Measurements from ENCODE around the gene NOD2. TPM values are rescaled to one million over a fixed set of nuclear protein-coding genes. Genes with fewer than 3 reads are reported as not detected.

The NOD2 gene
- polyA plus RNA-seq, 4 donors: 0.34 to 0.54 (median 0.46) TPM

- no peak for DNase-seq (ENCODE audit: low read depth in 4 of 4, low spot score in 3 of 4)
Measured at GRCh38 chr16:50711040-50711439, 17.6 kb downstream of the NOD2 start.

- no peak for DNase-seq (ENCODE audit: low read depth in 4 of 4, low spot score in 3 of 4)
Measured at GRCh38 chr16:50711862-50712559, 18.6 kb downstream of the NOD2 start.

DNA sequence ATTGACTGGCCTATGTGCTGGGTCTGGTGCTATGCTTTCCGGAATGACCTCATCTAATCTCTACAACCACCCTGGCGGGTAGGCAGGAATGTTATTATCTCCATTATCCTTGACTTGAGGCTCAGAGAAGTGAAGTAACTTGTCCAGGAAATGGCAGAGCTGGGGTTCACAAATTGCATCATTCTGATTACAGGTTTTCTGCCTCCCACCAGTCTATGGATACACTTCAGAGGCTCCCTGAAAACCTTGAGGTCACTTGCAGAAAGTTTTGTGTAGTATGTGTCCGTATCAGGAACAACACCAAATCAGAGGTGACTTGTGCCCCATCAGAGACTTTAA lies 19.1 kb downstream of the NOD2 start:
- DNase-seq (ENCODE audit: low read depth in 4 of 4, low spot score in 3 of 4): no peak

DNA sequence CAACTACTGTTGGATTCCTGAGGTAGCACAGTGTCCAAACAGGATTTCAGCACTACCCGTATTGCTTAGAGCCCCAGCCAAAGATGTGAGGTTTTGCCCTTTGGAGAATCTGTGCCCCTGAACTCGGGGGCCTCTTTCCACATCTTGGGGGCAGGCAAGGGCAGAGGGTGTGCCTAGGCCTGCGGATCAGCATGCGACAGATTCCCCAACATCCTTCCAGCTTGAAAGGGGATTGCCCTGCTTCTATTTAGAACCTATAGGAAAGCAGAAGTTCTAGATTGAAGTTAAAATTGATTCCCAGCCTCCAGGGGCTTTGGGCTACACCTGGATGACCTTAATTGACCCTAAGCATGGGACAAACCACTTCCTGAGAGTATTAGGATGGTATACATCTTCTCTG lies 19.6 kb downstream of the NOD2 start:
- DNase-seq (ENCODE audit: low read depth in 4 of 4, low spot score in 3 of 4): no peak

- DNase-seq (ENCODE audit: low read depth in 4 of 4, low spot score in 3 of 4): no peak
Measured at GRCh38 chr16:50717091-50717490, 23.7 kb downstream of the NOD2 start.

GRCh38 chr16:50717494-50717893 lies 24.1 kb downstream of the NOD2 start:
- no peak for DNase-seq (ENCODE audit: low read depth in 4 of 4, low spot score in 3 of 4)

DNA sequence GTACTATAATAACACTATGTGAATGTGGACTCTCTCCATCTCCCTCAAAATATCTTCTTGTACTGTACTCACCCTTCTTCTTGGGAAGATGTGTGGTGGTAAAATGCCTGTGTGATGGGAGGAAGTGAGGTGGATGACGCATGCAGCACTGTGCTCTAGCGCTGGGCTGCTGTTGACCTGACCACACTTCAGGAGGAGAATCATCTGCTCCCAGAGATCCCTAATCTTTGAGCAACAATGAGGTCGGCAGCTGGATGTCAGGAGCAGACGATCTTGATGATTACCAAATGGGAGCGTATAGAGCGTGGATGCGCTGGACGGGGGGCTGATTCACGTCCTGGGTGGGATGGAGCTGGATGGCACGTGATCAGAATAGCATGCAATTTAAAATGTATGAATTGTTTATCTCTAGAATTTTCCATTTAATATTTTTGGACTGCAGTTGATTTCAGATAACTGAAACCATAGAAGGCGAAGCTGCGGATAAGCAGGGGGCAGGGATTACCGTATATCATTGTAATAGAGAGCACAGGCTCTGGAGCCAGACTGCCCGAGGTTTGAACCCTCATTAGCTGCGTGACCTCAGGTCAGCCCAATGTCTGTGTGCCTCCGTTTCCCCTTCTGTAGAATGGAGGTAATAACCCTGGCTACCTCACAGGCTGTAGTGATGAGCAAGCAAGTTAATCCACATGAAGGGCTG lies 24.8 kb downstream of the NOD2 start:
- no peak for DNase-seq (ENCODE audit: low read depth in 4 of 4, low spot score in 3 of 4)

DNA sequence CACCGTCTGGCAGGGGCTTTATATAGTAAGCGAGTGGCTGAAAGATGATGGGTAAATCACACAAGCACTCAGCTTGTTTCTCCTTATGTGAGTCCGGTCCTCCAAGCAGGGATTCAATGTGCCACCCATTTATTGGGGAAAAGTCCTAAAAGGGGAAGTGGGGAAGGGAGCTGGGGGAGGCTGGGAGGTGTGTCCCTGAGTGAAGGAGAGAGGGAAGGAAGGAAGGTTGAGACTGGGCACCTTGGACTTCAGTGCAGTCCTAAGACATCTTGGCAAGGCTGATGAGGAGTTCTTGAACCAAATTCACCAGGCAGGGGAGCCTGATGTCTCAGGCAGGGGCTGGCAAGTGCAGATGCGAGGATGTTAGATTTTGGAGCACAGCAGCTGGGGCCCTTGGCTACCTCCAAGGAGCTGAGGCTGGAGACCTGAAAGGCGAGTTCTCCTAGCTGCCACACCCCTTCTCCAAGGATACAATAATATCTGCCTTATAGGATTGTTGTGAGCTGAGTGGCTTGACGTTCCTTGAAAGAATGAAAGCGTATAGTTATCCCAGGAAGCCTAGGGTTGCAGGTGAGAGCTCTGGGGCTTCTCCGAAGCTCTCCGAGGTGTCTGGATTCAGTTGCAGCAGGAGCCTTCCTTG lies 25.5 kb downstream of the NOD2 start:
- DNase-seq (ENCODE audit: low read depth in 4 of 4, low spot score in 3 of 4): no peak

DNA sequence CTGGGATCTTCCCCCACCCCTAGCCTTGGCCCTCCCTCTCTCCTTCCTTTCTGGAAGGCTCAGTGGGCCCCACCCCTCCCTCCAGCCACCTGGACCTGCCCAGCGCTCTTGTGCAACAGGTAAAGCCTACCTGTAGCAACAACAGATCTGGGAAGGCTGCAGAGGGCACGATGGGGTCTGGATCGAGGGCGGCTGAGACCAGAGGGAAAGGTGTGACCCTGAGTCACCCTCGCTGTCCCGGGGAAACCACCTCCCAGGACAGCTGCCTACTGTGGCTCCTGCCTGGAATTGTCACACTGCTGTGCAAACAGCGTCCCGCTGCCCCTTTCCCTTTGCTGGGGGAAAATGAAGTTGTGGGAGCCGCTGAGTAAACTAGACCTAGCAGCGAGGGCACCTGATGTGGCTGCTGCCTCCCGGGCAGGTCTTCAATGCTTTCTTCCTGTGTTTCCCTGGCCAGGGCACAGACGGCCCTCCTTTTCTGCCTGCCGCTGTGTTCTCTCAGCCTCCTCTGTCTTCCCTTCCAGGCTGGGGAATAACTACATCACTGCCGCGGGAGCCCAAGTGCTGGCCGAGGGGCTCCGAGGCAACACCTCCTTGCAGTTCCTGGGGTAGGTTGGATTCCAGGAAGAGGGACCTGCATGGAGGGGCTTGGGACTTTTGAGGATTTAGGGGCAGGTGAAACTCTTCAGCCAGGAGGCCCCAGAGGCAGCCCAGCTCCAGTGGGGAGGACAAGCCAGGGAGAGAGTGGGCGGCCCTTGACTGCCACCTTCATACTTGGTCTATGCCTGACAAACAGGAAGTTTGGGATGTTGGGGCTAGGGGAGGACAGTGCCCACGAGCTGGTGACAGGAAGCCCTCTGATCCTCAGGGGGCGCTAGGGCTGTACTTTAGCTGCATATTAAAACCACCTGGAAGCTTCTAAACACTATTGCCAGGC lies 26.3 kb downstream of the NOD2 start:
- DNase-seq (ENCODE audit: low read depth in 4 of 4, low spot score in 3 of 4): no peak

- no peak for DNase-seq (ENCODE audit: low read depth in 4 of 4, low spot score in 3 of 4)
Measured at GRCh38 chr16:50721549-50722404, 28.4 kb downstream of the NOD2 start.

DNA sequence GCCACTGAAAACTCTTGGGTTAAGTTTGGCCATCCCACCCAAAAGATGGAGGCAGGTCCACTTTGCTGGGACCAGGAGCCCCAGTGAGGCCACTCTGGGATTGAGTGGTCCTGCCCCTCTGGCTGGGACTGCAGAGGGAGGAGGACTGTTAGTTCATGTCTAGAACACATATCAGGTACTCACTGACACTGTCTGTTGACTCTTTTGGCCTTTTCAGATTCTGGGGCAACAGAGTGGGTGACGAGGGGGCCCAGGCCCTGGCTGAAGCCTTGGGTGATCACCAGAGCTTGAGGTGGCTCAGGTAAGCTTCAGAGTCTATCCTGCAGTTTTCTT lies 29.0 kb downstream of the NOD2 start:
- DNase-seq (ENCODE audit: low read depth in 4 of 4, low spot score in 3 of 4): no peak

DNA sequence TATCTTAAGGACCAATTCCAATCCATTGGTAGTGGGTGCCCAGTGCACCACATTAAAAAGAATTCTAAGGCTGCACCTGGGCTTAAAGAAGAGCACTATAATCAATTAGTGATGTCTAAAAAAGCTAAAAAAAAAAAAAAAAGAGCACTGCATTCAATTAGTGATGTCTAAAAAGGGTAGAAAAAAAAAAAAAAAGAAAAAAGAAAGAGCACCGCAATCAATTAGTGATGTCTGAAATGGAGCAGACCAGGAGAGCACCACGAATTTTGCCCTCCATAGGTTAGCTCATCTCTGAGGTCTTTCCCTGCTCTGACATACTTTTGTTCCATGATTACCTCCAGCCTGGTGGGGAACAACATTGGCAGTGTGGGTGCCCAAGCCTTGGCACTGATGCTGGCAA lies 29.6 kb downstream of the NOD2 start:
- no peak for DNase-seq (ENCODE audit: low read depth in 4 of 4, low spot score in 3 of 4)

DNA sequence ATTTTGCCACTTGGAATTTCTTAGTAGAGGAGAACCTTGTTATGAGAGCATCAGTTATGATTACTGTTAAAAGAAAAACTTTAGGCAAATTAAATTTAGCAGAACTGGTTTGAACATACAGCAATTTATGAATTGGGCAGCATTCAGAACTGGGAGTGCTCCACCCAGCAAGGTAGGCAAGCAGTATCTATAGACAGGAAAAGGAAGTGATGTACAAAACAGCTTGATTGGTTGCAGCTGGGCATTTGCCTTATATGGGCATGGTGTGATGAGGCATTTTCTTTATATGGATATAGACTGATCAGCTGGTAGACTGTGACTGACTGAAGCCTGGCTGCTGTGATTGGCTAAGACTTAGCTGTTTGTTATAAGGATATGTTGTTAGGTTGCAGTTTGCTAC lies 30.9 kb downstream of the NOD2 start:
- no peak for DNase-seq (ENCODE audit: low read depth in 4 of 4, low spot score in 3 of 4)

GRCh38 chr16:50731130-50731988 lies 38.0 kb downstream of the NOD2 start:
- no peak for DNase-seq (ENCODE audit: low read depth in 4 of 4, low spot score in 3 of 4)

DNA sequence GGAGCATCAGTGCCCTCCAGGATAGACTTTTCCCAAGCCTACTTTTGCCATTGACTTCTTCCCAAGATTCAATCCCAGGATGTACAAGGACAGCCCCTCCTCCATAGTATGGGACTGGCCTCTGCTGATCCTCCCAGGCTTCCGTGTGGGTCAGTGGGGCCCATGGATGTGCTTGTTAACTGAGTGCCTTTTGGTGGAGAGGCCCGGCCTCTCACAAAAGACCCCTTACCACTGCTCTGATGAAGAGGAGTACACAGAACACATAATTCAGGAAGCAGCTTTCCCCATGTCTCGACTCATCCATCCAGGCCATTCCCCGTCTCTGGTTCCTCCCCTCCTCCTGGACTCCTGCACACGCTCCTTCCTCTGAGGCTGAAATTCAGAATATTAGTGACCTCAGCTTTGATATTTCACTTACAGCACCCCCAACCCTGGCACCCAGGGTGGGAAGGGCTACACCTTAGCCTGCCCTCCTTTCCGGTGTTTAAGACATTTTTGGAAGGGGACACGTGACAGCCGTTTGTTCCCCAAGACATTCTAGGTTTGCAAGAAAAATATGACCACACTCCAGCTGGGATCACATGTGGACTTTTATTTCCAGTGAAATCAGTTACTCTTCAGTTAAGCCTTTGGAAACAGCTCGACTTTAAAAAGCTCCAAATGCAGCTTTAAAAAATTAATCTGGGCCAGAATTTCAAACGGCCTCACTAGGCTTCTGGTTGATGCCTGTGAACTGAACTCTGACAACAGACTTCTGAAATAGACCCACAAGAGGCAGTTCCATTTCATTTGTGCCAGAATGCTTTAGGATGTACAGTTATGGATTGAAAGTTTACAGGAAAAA lies 38.8 kb downstream of the NOD2 start:
- DNase-seq (ENCODE audit: low read depth in 4 of 4, low spot score in 3 of 4): no peak

DNA sequence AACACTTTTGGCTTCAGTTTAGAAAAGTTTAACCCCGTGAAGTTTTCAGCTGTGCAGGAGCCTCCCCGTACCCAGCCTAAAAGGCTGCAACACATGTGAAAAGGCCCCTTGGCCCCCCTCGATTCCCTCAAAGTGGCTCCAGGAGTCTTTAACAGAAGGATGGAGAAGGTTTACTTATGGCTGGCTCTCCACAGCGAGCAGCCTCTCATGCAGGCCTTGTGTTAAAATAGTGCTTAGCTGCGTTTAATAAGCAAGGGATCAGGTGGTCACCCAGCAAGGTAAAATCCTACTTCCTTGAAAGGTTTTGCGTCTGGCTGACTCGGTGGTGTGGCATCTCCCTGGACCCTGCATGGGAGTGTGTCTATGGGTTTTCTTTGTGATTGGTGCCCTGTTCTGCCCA lies 40.1 kb downstream of the NOD2 start:
- DNase-seq (ENCODE audit: low read depth in 4 of 4, low spot score in 3 of 4): no peak

DNA sequence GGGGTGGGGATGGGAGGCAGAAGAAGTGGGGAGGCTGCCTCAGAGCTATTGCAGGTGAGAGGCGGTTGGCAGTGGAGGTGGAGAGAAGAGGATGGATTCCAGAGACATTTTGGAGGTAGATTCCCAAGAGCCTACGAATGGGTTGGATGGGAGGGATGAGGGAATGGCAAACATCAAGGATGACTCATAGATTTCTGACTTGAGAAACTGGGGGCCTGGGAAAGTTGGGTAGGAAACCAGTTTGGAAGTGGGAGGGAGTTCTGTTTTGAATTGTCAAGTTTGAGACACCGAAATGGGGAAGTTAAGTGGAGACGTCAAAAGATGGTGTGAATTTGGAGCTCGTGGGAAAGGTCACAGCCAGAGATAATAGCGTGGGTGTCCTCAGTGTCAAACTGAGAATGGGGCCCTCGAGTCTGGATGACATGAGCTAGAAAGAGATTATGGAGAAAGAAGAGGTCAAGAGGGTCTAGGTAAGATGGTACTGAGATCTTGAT lies 42.3 kb downstream of the NOD2 start:
- DNase-seq (ENCODE audit: low read depth in 4 of 4, low spot score in 3 of 4): no peak

DNA sequence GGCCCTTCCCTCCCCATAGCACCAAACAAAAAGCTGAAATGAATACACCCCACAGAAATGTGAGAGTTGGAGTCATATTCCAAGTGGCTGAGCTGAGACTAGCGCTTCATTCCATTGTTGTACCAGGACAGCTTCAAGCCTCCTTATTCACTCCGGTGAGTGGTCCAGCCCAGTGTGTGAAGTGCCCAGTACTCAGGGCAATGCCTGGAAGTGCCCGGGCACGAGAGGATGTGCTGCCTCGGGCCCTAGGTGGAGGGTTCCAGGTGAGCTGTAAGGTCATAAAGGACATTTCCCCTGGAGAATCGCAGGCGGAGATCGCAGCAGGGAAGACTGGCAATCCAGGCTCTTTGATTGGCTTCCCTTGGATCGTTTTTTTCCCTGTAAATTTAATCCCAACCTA lies 43.0 kb downstream of the NOD2 start:
- no peak for DNase-seq (ENCODE audit: low read depth in 4 of 4, low spot score in 3 of 4)

Measured in left renal pelvis (tissue), 4 donors.